Posterior cingulate gyrus (tissue), 11 donors: ENCODE data around the gene KIF13A.
"Not testable (repeated sequence)": the region's sequence is repeated elsewhere in the genome, so short reads cannot be mapped to it uniquely, and the experiment has no call there.

Experiments used
- DNase-seq, 10 donors: peaks; one replicate each; pipeline versions ENCODE4 v3.0.0 to v3.0.0-alpha.2; 2020 to 2021; ENCODE audit warnings: mixed read lengths in 3 of 10
- intact Hi-C: fragments of 100-400 bp; cut with DNase I; formaldehyde crosslinking; loops from one replicate; pipeline ENCODE4 v1.15.1; 2023

KIF13A gene

DNA sequence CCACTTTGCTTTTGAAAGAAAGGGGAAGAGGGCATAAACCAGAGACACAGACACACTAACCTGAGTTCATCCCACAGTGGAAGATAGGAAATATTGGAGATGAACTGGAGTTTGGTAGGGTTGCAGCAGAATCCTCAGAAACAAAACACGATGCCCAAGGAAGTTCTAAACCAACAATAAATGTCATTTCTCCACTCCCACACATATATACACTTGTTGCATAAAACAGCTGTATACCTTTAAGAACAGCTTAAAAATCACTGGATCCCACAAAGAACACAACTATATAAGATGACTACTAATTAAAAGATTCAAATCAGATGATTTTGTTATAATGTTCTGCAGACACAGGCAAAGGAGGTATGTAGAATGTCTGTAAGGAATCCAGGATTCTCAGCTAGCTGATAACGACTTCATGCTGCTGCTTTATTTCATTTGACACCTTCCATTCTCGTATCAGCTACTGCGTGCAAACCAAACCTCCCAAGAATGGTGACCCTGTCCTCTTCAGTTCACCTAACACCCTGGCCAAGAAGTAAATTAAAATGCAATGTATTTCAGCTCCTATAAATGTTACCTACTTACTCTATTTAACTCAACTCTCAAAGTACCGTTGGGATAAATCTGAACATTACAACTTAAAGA lies 14.3 kb downstream of the KIF13A start:
- DNase-seq = no peak
- intact Hi-C loops = no loop called here

DNA sequence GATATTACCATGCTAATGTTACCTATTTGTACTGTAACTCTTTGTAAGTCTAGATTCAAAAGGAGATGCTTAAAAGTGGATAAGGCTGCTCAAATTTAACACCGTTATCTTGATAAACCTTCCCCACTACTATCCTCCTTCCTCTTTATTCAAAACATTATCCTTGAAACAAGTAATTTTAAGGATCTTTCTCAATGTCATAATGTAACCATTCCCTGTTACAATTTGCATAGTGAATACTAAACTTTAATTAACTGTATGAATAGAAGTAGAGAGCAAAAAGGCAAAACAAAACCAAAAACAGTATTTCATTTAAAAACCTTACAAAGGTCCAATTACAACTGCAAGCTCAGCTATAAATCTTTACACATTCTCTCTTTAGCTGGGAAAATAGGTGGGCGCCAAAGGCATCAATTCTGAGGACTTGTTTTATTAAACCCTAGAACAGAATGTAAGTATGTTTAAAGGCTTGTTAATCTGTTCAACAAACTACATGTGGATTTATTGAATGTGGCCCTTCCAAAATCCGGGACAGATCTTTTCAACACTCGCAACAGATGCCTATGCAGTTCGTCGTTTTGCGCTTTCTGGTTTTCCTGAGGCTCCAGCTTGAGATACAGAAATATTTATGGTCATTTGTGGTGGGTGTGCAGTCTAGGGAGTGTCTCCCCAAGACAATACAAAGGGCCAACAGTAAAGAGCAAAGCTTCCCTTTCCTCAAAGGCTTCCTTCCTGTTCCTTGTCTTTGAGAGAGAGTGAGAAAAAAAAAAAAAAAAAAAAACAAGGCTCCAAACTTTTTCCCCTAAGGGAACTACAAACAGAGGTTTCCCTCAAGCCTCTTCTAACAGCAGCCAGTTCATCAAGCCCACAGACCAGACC lies 15.1 kb downstream of the KIF13A start:
- DNase-seq = no peak
- intact Hi-C loops = no loop called here

DNA sequence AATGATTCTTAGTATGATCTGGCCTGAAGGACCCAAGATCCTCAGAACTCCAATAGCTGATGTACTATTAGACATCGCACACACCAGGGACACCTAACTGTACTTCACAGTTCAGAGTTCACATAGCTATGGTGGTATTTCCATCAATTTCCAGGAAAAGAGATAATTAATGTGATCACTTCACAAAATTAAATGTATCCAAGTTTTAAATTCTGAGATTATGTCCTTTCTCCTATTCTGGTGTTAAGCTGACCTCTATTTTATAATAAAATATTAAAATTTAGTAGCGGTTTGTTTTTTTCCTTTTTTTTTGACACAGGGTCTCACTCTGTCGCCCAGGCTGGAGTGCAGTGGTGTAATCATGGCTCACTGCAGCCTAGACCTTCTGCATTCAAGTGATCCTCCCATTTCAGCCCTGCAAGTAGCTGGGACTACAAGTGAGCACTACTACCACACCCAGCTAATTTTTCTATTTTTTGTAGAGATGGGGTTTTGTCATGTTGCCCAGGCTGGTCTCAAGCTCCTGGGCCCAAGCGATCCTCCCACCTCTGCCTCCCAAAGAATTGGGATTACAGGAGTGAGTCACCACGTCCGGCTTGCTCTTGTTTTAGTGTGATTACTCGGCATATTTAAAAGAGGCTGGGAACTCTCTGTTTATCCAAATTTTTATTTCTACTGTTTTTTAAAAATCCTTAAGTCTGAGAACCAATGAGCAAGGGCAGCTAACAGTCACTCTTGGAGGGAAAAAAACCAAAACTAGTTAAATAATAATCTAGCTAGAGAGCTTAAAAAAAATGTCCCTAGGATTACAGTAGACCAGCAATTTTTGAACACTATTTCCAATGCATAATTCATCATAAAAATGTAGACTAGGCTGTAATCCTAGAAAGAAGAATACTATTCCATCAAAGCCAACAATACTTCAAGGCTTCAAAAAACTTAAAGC lies 16.0 kb downstream of the KIF13A start:
- DNase-seq = no peak
- intact Hi-C loops = no loop called here

DNA sequence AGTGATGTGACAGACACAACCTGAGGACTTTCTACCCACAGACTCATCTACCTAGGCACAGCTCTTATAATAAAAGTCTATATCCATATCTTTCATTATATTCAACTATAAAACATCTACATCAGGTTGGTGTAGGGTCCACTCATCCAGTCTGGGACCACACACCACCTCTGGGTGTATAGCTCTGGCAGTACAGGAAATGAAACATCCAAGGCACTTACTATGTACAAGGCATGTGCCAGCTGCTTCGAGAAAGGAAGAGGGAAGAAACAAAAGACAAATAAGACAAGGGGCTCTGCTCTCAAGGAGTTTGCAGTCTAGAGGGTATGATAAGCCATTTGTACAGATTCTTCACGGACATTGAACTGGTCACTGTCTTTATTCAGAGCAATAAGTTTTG lies 18.6 kb downstream of the KIF13A start:
- intact Hi-C loops = no loop called here

DNA sequence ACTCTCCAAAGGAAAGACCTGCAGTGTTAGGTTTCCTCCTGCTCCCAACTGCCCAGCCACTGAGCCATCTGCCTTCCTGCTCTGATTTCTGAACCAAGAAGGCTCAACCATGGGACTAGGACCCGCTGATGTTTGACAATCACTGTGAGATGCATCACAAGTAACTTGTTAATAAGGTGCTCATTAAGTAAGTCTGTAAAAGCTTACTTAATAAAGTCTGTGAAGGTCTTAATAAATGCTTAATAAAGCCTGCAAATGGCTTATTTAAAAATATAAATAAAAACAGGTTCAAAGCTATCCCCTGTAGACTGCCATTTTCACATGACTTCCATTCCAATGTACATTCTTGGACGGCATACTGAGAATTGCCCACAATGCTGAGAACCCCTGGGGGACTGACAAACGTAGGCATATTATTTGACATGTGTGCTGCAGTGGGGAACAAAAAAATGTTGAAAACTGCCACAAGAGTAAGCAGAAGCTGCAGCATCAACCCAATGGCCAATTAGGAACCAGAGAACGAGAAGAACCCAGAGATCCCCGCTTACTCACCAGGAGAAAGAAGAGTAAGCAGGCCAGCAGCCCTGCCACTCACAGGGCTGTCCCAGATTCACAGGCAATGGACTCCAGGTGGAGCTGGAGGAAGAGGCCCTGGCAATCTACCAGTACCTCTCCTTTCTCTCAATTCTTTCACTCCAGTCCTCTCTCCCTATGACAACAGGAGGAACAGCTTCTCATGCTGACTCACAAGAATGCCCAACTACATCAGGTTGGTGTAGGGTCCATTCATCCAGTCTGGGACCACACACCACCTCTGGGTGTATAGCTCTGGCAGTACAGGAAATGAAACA lies 19.5 kb downstream of the KIF13A start:
- no peak for DNase-seq
- intact Hi-C loops = no loop called here

More for the DNA sequence above, 18.6 kb downstream of the KIF13A start:
- DNase-seq = no peak

DNA sequence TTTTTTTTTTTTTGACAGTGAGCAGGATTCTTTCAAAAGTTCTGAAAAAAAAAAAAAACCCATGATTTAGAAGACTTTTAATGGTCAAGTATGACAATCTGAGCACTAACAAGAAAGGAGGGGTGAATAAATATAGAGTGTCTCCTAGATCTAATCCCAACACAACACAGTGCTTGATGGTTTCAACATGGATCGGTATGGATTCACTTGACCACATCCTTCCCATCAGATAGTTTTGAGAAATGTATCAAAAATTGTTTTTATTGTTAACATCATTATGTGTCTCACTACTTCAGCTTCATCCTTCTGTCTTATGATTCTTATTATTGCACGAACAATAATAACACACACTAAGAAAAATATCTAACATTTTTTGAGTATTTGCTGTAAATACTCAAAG lies 21.0 kb downstream of the KIF13A start:
- intact Hi-C loops = no loop called here
- DNase-seq = no peak

DNA sequence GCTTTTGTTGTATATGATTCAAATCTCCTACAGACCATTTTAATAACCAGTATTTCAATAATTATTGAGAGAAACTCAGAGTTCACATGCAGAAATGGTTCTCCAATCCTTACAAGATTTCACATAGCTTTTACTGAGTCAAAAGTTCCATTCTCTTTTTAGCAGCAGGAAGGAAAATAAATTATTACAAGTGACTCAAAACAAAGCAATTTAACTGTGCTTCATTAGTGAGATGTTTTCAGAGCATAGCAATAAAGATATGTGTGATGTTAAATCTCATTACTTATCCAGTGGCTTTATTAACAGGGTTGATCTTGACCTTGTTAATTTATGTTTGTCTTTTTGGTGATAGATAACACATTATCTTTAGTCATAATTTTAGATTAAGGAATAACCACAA lies 22.0 kb downstream of the KIF13A start:
- no peak for DNase-seq
- intact Hi-C loops = no loop called here

DNA sequence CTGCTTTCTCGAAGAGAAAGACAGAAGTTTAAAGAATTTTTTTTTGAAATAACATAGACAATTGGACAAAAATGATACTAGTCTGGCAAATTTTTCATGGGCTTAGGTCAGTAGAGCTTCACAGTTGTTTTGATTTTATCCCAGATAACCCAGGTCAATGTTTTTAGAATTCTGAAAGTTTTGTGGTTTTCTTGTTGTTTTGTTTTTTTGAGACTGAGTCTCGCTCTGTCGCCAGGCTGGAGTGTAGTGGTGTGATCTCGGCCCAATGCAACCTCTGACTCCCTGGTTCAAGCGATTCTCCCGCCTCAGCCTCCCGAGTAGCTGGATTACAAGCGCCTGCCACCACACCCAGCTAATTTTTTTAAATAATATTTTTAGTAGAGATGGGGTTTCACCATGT lies 22.8 kb downstream of the KIF13A start:
- intact Hi-C loops = no loop called here
- no peak for DNase-seq

DNA sequence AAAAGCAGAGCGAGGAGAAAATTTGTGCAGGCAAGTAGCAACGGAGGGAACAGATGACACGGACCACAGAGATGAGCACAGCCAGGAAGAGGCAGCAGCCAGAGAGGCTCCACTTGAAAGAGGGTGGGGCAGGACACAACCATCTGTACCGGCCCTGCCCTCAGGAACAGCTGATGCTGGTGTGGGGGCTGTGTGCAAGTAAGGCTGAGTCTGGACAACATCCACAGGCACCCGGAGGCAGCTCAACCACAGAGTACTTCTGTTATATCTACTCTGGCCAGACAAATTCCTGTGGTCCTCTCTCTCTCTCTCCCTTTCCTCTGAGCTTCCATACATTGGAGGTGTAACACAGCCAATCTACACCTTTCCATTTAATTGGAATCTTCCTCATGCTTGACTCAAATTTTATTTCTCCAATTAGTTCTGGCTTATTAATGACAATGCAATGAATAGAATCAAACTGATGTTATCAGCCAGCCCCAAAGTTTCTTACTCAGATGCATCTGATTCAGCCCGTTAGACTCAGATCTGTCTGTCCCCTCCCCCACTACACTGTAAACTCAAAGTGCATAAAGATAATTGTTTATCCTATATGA lies 24.9 kb downstream of the KIF13A start:
- intact Hi-C loops = no loop called here
- DNase-seq = peak in 4 of 10 donors; percentile 17 to 88 (median 50)

DNA sequence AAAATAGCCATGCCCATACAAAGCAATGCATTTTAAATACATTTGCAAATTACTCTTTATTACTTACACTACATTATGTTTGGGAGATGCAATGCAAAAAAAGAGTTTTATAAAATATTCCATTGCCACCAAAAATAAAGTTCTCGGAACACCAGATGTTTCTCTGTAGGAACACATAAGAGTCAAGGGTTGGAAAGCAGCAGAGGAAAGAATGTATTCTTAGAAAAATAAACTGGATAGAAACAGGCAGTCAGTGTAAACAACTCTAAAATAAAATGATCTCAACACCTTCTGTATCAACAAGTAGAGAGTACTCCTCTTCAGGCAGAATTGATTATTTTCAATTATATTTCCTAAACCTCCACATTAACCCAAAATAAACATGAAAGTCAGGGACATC lies 28.1 kb downstream of the KIF13A start:
- intact Hi-C loops = no loop called here
- DNase-seq = no peak

DNA sequence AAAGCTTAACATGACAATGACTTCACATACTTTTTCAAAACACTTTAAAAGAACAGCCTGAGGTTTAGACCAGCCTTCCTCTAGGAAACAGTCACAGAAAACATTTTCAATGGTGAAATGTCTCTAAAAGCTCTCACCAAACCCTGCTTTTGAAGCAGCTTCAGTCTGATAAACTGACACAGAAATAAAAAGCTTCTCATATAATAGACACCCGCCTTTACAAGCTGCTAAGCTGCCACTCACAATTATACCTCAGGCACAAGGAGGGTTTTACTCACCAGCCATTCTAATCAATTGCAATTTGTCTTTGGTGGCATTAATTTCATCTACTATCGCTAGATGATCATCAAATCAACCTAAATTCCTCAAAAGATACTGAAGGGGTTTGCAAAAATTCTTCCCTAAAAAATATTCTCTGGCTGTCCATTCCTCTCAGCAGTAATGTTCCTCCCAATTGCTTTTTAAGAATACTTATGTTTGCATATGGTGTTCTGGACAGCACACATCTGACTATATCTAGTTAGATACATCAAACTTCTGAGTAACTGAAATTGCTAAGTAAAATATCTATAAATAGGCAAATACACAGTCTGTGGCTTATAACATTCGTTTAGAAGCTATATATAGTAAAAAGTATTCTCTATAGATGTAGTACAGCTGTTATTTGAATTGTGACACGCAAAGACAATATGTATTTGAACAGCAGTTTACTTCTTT lies 29.4 kb downstream of the KIF13A start:
- no peak for DNase-seq
- intact Hi-C loops = no loop called here

DNA sequence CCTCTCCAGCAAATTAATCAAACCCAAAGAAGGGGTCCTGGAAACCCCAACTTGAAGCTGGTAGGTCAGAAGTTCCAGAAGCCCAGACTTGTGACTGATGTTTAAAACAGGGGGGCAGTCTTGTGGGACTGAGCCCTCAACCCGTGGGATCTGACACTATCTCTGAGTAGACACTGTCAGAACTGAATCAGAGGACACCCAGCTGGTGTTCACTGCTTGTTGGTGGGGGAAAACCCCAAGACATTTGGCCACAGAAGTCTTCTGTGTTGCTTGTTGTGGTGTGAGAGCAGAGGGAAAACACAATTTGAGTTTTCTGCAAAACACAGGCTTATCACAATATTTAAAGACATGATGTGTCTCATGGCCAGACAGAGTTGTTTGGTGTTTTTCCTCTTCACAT lies 29.9 kb downstream of the KIF13A start:
- DNase-seq = no peak
- intact Hi-C loops = no loop called here

DNA sequence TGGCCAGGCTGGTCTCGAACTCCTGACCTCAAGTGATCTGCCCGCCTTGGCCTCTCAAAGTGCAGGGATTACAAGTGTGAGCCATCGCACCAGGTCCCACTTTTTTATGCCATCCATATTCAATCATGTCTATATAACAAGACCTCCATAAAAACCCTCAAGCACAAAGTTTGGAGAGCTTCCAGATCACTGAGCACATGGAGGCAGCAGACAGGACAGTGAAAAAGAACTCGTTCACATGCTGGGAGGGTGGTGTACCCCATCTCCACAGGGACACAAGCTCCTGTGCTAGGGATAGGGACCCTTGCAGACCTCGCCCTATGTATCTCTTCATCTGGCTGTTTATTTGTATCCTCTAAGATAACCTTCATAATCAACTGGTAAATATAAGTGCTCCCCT lies 30.3 kb downstream of the KIF13A start:
- intact Hi-C loops = no loop called here
- no peak for DNase-seq

DNA sequence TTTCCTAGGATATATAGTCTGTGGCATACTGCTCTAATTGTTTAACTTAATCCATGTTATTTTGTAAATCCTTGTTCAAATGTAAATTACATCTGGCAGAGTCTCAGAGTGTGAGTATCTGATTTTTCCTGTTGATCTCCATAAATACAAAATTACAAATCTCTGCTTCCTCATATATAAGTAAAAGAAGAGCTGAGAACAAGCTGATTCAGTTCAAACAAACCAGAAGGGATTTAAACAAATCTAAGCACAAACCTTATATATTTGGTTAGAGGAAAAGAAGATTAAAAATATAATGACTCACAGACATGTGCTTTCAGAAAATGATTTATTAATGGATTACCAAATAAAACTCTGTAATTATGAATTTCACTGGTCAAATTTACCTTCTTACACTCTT lies 37.3 kb downstream of the KIF13A start:
- no peak for DNase-seq
- intact Hi-C loops = loop anchor here (1.0 kb wide), 1 partner anchor 64 kb away; no protein-coding TSS in a partner anchor

DNA sequence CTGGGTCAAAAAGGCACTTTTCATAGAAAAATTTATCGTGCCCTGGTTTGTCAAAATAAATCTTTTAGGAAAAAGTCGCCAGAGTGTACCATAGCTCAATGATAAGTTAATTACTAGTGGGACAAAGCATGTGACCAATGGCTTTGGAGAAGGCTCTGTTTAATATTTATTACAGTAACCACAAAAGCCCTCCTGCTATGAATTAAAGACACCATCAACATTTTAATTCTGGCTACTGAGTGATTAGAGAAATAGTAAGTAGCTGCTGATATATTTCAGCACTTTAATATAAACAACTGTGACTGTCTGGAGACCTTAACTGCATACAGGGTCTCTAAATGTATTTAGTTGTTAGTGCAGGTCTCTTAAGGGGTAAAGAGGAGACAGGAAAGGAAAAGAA lies 38.3 kb downstream of the KIF13A start:
- DNase-seq = no peak
- intact Hi-C loops = no loop called here

DNA sequence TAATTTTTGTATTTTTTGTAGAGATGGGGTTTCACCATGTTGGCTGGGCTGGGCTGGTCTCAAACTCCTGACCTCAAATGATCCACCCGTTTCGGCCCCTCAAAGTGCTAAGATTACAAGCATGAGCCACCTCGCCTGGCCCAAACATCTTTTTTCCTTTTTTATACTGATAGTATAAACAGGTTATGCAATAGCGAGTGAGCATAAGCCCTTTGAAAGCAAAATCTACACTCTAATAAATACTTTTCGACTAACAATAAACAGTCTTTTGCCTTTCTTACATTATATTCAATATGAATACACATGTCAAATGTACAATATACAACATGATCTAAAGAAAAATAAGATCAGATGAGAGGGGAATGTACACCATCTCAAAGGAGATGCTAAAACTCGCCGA lies 38.7 kb downstream of the KIF13A start:
- intact Hi-C loops = no loop called here
- no peak for DNase-seq

DNA sequence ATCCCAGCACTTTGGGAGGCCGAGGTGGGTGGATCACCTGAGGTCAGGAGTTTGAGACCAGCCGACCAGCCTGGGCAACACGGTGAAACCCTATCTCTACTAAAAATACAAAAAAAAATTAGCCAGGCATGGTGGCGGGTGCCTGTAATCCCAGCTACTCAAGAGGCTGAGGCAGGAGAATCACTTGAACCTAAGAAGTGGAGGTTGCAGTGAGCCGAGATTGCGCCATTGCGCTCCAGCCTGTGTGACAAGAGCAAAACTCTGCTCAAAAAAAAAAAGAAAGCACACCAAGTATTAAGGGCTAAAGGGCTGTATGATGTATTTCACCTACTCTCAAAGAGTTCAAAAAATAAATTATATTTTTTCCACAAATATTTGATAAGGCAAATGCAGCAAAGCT lies 39.9 kb downstream of the KIF13A start:
- DNase-seq, intact Hi-C loops: not testable (repeated sequence)

DNA sequence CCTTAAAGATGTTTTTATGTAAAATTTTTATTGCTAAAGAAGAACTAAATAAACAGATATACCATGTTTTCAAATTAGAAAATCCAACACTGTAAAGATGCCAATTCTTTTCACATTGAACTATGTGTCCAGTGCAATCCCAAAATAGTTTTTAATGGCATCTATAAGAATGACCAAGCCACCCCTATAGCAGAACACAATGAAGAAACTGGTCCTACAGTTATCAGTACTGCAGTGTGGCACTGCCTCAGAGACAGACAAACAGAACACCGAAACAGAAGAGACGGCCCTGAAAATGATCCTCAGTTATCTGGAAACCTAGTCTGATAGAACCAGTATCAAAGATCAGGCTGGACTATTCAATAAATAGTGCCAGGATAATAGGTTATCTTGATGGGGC lies 41.9 kb downstream of the KIF13A start:
- DNase-seq = no peak
- intact Hi-C loops = no loop called here

DNA sequence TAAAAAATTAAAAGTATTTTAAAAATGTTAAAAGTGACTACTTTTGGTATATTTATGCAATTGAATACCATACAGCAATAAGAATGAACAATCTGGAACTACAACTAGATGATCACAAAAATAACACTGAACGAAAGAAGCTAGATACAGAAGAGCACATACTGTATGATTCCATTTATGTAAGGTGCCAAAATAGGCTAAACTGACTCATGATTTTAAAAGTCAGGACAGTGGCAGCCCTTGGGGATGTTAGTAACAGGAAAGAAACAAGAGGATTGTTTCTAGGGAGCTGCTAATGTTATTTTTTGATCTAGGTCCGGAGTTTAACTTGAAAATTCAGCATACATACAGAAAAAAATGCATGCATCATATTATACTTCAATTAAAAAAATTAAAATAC lies 42.3 kb downstream of the KIF13A start:
- intact Hi-C loops = no loop called here
- DNase-seq = no peak
